H9 (cell line): ENCODE measurements around the gene GMCL1. TPM values are rescaled to one million over a fixed set of nuclear protein-coding genes. Genes with fewer than 3 reads are reported as not detected.

Experiments
- DNase-seq: peaks from one replicate; pipeline ENCODE4 v3.0.0-alpha.2; 2017
- H2AFZ ChIP-seq: one replicate; pipeline ENCODE4 v1.6.1; 2013; ENCODE audit warnings: mild to moderate bottlenecking, low read length, control low read depth, moderate library complexity
- H2AK5ac ChIP-seq: 2 replicates; pipeline ENCODE4 v1.6.1; 2013; ENCODE audit warnings: low read length, control low read depth, mixed read lengths; ENCODE audit not compliant: insufficient read length
- H2BK120ac ChIP-seq: one replicate; pipeline ENCODE4 v1.6.1; 2013; ENCODE audit warnings: low read depth, mild to moderate bottlenecking, low read length, control low read depth, inconsistent platforms; ENCODE audit not compliant: poor library complexity, severe bottlenecking
- H2BK12ac ChIP-seq: 2 replicates; pipeline ENCODE4 v1.6.1; 2013; ENCODE audit warnings: low read length, control low read depth, mixed read lengths, low read depth; ENCODE audit not compliant: insufficient read length
- H2BK15ac ChIP-seq: 2 replicates; pipeline ENCODE4 v1.6.1; 2013; ENCODE audit warnings: low read depth, low read length, control low read depth
- H2BK20ac ChIP-seq: one replicate; pipeline ENCODE4 v1.6.1; 2013; ENCODE audit warnings: low read depth, mild to moderate bottlenecking, low read length, control low read depth, inconsistent platforms; ENCODE audit not compliant: poor library complexity, severe bottlenecking
- H2BK5ac ChIP-seq: 2 replicates; pipeline ENCODE4 v1.6.1; 2013; ENCODE audit warnings: low read length, control low read depth, mixed read lengths; ENCODE audit not compliant: insufficient read length
- H3K14ac ChIP-seq: 2 replicates; pipeline ENCODE4 v1.6.1; 2013; ENCODE audit warnings: low read length, control low read depth; ENCODE audit not compliant: insufficient read depth
- H3K18ac ChIP-seq: 2 replicates; pipeline ENCODE4 v1.6.1; 2013; ENCODE audit warnings: low read depth, mild to moderate bottlenecking, mixed read lengths, low read length, control low read depth; ENCODE audit not compliant: insufficient read length
- H3K23ac ChIP-seq: 2 replicates; pipeline ENCODE4 v1.6.1; 2013; ENCODE audit warnings: low read length, control low read depth, mixed read lengths, low read depth; ENCODE audit not compliant: insufficient read length
- H3K23me2 ChIP-seq: 2 replicates; pipeline ENCODE4 v1.6.1; 2013; ENCODE audit warnings: low read depth, mild to moderate bottlenecking, mixed read lengths, low read length, control low read depth; ENCODE audit not compliant: insufficient read length, poor library complexity, severe bottlenecking
- H3K27ac ChIP-seq: 2 replicates; pipeline ENCODE4 v1.5.1; 2013; ENCODE audit warnings: low read length, control low read depth, mixed read lengths, low read depth; ENCODE audit not compliant: insufficient read length
- H3K27me3 ChIP-seq: 2 replicates; pipeline ENCODE4 v1.6.1; 2013; ENCODE audit warnings: low read length, control low read depth, inconsistent platforms; ENCODE audit not compliant: insufficient read depth
- H3K4ac ChIP-seq: 2 replicates; pipeline ENCODE4 v1.6.1; 2013; ENCODE audit warnings: low read depth, mild to moderate bottlenecking, control low read depth, inconsistent platforms, low read length, moderate library complexity
- H3K4me1 ChIP-seq: 2 replicates; pipeline ENCODE4 v1.6.1; 2013; ENCODE audit warnings: low read length, control low read depth, inconsistent platforms; ENCODE audit not compliant: insufficient read depth
- H3K4me2 ChIP-seq: 2 replicates; pipeline ENCODE4 v1.6.1; 2013; ENCODE audit warnings: low read length, control low read depth, mixed read lengths; ENCODE audit not compliant: insufficient read length, insufficient read depth
- H3K56ac ChIP-seq: 2 replicates; pipeline ENCODE4 v1.6.1; 2013; ENCODE audit warnings: low read depth, mild to moderate bottlenecking, mixed read lengths, low read length, control low read depth; ENCODE audit not compliant: insufficient read length
- H3K79me1 ChIP-seq: 2 replicates; pipeline ENCODE4 v1.6.1; 2013; ENCODE audit warnings: low read depth, mild to moderate bottlenecking, moderate library complexity, low read length, control low read depth, inconsistent platforms; ENCODE audit not compliant: insufficient read depth, poor library complexity, severe bottlenecking
- H3K79me2 ChIP-seq: 2 replicates; pipeline ENCODE4 v1.6.1; 2013; ENCODE audit warnings: low read length, control low read depth, inconsistent platforms; ENCODE audit not compliant: insufficient read depth
- H3K9ac ChIP-seq: 2 replicates; pipeline ENCODE4 v1.6.1; 2013; ENCODE audit warnings: low read length, control low read depth, mixed read lengths; ENCODE audit not compliant: insufficient read length; ENCODE audit errors: extremely low read depth
- H3K9me3 ChIP-seq: one replicate; pipeline ENCODE4 v1.6.1; 2013; ENCODE audit warnings: low read depth, low read length, inconsistent platforms; ENCODE audit not compliant: control insufficient read depth
- H3T11ph ChIP-seq: one replicate; pipeline ENCODE4 v1.6.1; 2013; ENCODE audit warnings: mild to moderate bottlenecking, low read length, control low read depth, inconsistent platforms
- H4K20me1 ChIP-seq: one replicate; pipeline ENCODE4 v1.6.1; 2013; ENCODE audit not compliant: control insufficient read depth, insufficient read length, insufficient read depth
- H4K5ac ChIP-seq: 2 replicates; pipeline ENCODE4 v1.6.1; 2013; ENCODE audit warnings: low read depth, mild to moderate bottlenecking, mixed read lengths, low read length, control low read depth; ENCODE audit not compliant: insufficient read length
- H4K8ac ChIP-seq: replicated peaks from 2 replicates; pipeline ENCODE4 v1.6.1; 2013; ENCODE audit warnings: low read length, control low read depth, mixed read lengths, low read depth; ENCODE audit not compliant: insufficient read length
- H4K91ac ChIP-seq: 2 replicates; pipeline ENCODE4 v1.6.1; 2013; ENCODE audit warnings: low read depth, mild to moderate bottlenecking, moderate library complexity, mixed read lengths, low read length, control low read depth; ENCODE audit not compliant: insufficient read length
- H3K27ac Mint-ChIP-seq, 3 experiments: 2 replicates in 2 of 3; 3 replicates in 1 of 3; pipeline ENCODE4 v1.8.0; 2020 to 2021; ENCODE audit warnings: mixed read lengths in 3 of 3, mild to moderate bottlenecking in 1 of 3, moderate library complexity in 1 of 3
- H3K27me3 Mint-ChIP-seq: 2 replicates; pipeline ENCODE4 v1.8.0; 2021; ENCODE audit warnings: low read depth, mild to moderate bottlenecking, moderate library complexity, mixed read lengths
- H3K36me3 Mint-ChIP-seq, 3 experiments: 2 replicates in 2 of 3; 3 replicates in 1 of 3; pipeline ENCODE4 v1.8.0; 2020 to 2021; ENCODE audit warnings: low read depth in 3 of 3, mixed read lengths in 3 of 3; ENCODE audit not compliant: insufficient read depth in 1 of 3
- H3K4me1 Mint-ChIP-seq, 2 experiments: 2 replicates each; pipeline ENCODE4 v1.8.0; 2020; ENCODE audit warnings: mixed read lengths in 2 of 2
- H3K4me3 Mint-ChIP-seq, 2 experiments: 2 replicates in 1 of 2; 3 replicates in 1 of 2; pipeline ENCODE4 v1.8.0; 2020 to 2021; ENCODE audit warnings: mild to moderate bottlenecking in 2 of 2, mixed read lengths in 2 of 2, moderate library complexity in 1 of 2
- H3K9me3 Mint-ChIP-seq, 2 experiments: 2 replicates in 1 of 2; 3 replicates in 1 of 2; pipeline ENCODE4 v1.8.0; 2020; ENCODE audit warnings: mild to moderate bottlenecking in 2 of 2, mixed read lengths in 2 of 2, moderate library complexity in 1 of 2
- CTCF ChIP-seq: fragments of 200-600 bp; sonication (generic); conservative IDR thresholded peaks from 3 replicates; pipeline ENCODE4 v1.8.0; 2021; ENCODE audit warnings: antibody characterized with exemption, mild to moderate bottlenecking
- WGBS: extraction: QIAGEN DNeasy Blood & Tissue Kit; methylation state at CpG from one replicate; pipeline ENCODE4 v1.1.7; 2013; ENCODE audit warnings: missing lambda C conversion rate, low lambda C conversion rate, mixed read lengths; ENCODE audit not compliant: insufficient read length; ENCODE audit errors: extremely low coverage; 5-methylcytosine and 5-hydroxymethylcytosine counted together
- total RNA-seq: library from RNA; stranded (reverse); gene quantifications from 2 replicates; pipeline ENCODE4 v1.2.1, GENCODE V29; 2021

The GMCL1 gene
- total RNA-seq, 1 experiment from 2014 or later: 18.6 TPM

- Histone ChIP-seq H3K79me1 (peaks cover 7% of the 10 kb centered on the region), H3T11ph (no peak overlapping the region), H2BK5ac (no peak overlapping the region), H3K4me2 (no peak overlapping the region), H4K91ac (no peak overlapping the region), H3K27me3 (no peaks in the 10 kb centered on the region), H4K5ac (no peak overlapping the region), H3K56ac (no peak overlapping the region), H2BK120ac (no peak overlapping the region), H4K8ac (no peak overlapping the region), H3K23me2 (no peaks in the 10 kb centered on the region), H2BK20ac (no peak overlapping the region), H3K27ac (no peak overlapping the region), H2AK5ac (no peak overlapping the region), H3K23ac (no peak overlapping the region), H3K14ac (no peak overlapping the region), H3K79me2 (peaks cover 12% of the 10 kb centered on the region; the same call in 1 of the 2 replicates), H2BK12ac (no peak overlapping the region), H2BK15ac (no peak overlapping the region), H3K9me3 (no peaks in the 10 kb centered on the region), H3K18ac (no peak overlapping the region), H3K9ac (no peak overlapping the region), H2AFZ (no peak overlapping the region), H4K20me1 (no peaks in the 10 kb centered on the region), H3K4ac (no peak overlapping the region), H3K4me1 (no peaks in the 10 kb centered on the region)
- H3K36me3 Mint-ChIP-seq: peaks cover 9 to 30% (median 23%) of the 10 kb centered on the region in 3 experiments; a peak in 6 of 7 replicates
- H3K4me1 Mint-ChIP-seq: peaks cover 4 to 12% of the 10 kb centered on the region in 2 experiments
- TF ChIP-seq CTCF: no peak
- DNase-seq: no peak
- no peak overlapping the region for H3K27ac Mint-ChIP-seq
- WGBS: no CpG with 5 or more reads among the region's 2 CpGs
- H3K27me3 Mint-ChIP-seq: no peaks in the 10 kb centered on the region
- no peak overlapping the region for H3K4me3 Mint-ChIP-seq
- H3K9me3 Mint-ChIP-seq: no peaks in the 10 kb centered on the region
Observed at GRCh38 chr2:69835666-69836065, 6.2 kb downstream of the GMCL1 start.
